Nephron progenitor cell (in vitro differentiated cells): Measurements from ENCODE around the gene EED.
"Not testable (repeated sequence)": the region's sequence is repeated elsewhere in the genome, so short reads cannot be mapped to it uniquely, and the experiment has no call there.

ENCODE experiments used
- DNase-seq: peaks from one replicate; pipeline ENCODE4 v3.0.0; 2021
- H3K27ac Mint-ChIP-seq: 2 replicates; pipeline ENCODE4 v1.8.0; 2021; ENCODE audit warnings: mild to moderate bottlenecking, moderate library complexity, mixed read lengths
- H3K27me3 Mint-ChIP-seq: 2 replicates; pipeline ENCODE4 v1.8.0; 2021; ENCODE audit warnings: mild to moderate bottlenecking, low read depth, mixed read lengths; ENCODE audit not compliant: poor library complexity
- H3K36me3 Mint-ChIP-seq: 2 replicates; pipeline ENCODE4 v1.8.0; 2021; ENCODE audit warnings: low read depth, mixed read lengths
- H3K4me1 Mint-ChIP-seq: 2 replicates; pipeline ENCODE4 v1.8.0; 2021; ENCODE audit warnings: mixed read lengths
- H3K4me3 Mint-ChIP-seq: 2 replicates; pipeline ENCODE4 v1.8.0; 2021; ENCODE audit warnings: mild to moderate bottlenecking, moderate library complexity, mixed read lengths
- H3K9me3 Mint-ChIP-seq: 2 replicates; pipeline ENCODE4 v1.8.0; 2021; ENCODE audit warnings: mild to moderate bottlenecking, moderate library complexity, mixed read lengths
- TF ChIP-seq, protein P1 (sequence below): fragments of 200-600 bp; sonication (generic); IDR thresholded peaks from 2 replicates; pipeline ENCODE4 v1.5.0; 2021; ENCODE audit warnings: antibody characterized with exemption

Gene EED

DNA sequence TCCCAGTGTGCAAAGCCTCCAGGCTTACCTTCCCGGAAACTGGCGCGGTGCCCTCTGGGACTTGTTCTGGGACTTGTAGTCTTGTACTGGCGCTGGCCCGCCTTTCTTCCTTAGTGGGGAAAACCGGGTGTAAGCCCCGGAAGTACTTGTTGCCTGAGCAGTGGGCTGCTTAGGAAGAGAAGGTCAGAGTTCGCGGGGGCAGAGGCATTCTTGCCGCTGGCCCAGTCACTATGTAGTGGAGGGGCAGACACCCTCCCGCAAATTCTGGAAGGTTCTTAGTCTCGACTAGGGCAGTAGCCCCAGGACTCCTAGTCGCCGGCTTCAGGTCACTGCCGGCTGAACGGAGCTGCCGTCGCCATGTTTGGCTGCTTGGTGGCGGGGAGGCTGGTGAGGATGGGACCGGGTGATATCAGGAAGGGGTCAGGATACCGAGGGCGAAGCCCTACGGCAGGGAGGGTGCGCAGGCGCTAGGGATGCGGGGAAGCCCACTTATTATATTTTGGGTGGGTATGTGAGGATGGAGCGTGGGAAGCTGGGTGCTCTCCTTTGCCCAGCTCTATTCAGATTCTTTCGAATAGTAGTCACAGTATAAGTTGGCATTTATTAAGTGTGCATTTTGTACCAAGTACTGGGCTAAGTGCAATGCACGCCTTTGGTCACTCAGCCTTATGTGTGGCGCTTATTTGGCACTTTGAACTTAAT is 57.7 kb downstream of the EED start, which contains the start of gene HIKESHI:
Gene HIKESHI, plus strand, starts transcription at position 149 of the 702 bp plus-strand sequence. Its CDS starts 209 bp downstream, at position 358.
- peaks cover 31% of the 10 kb centered on the region for H3K4me1 Mint-ChIP-seq
- H3K9me3 Mint-ChIP-seq: peaks cover 3% of the 10 kb centered on the region
- H3K36me3 Mint-ChIP-seq: peaks cover 15% of the 10 kb centered on the region
- TF ChIP-seq, protein P1, sequence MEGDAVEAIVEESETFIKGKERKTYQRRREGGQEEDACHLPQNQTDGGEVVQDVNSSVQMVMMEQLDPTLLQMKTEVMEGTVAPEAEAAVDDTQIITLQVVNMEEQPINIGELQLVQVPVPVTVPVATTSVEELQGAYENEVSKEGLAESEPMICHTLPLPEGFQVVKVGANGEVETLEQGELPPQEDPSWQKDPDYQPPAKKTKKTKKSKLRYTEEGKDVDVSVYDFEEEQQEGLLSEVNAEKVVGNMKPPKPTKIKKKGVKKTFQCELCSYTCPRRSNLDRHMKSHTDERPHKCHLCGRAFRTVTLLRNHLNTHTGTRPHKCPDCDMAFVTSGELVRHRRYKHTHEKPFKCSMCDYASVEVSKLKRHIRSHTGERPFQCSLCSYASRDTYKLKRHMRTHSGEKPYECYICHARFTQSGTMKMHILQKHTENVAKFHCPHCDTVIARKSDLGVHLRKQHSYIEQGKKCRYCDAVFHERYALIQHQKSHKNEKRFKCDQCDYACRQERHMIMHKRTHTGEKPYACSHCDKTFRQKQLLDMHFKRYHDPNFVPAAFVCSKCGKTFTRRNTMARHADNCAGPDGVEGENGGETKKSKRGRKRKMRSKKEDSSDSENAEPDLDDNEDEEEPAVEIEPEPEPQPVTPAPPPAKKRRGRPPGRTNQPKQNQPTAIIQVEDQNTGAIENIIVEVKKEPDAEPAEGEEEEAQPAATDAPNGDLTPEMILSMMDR: no peak
- peak within 1 kb of the TSS; percentile 99 for H3K27ac Mint-ChIP-seq
- H3K27me3 Mint-ChIP-seq: peaks cover 10% of the 10 kb centered on the region
- peak; percentile 89 for DNase-seq
- H3K4me3 Mint-ChIP-seq: peak within 1 kb of the TSS; percentile 100

DNA sequence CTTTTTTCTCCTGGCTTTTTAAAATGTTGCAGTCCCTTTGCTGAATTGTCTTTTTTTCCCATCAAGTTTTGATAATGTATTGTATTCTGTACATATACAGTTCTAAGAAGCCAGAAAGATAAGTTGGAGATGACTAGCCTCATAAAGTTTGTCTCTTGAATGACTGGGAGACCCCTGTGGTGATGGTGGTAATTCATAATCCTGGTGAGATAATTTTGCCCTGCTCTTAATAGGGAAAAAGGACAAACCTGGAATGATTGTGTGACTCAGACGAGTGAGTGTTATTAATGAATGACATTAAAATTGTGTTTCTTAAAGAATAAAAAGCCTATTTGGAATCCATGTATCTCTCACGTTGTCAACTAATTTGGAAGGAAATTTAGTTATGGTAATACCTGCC is 58.7 kb downstream of the EED start:
- TF ChIP-seq, protein P1: no peak
- peaks cover 31% of the 10 kb centered on the region for H3K4me1 Mint-ChIP-seq
- peaks cover 3% of the 10 kb centered on the region for H3K9me3 Mint-ChIP-seq
- H3K27me3 Mint-ChIP-seq: peaks cover 8% of the 10 kb centered on the region
- no peak for DNase-seq
- peaks cover 15% of the 10 kb centered on the region for H3K36me3 Mint-ChIP-seq
- peak overlapping the region; percentile 100 for H3K4me3 Mint-ChIP-seq
- no peak overlapping the region for H3K27ac Mint-ChIP-seq

DNA sequence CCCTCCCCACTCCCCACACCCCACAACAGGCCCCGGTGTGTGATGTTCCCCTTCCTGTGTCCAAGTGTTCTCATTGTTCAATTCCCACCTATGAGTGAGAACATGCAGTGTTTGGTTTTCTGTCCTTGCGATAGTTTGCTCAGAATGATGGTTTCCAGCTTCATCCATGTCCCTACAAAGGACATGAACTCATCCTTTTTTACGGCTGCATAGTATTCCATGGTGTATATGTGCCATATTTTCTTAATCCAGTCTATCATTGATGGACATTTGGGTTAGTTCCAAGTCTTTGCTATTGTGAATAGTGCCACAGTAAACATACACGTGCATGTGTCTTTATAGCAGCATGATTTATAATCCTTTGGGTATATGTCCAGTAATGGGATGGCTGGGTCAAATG is 64.2 kb downstream of the EED start:
- not testable (repeated sequence) for H3K27ac Mint-ChIP-seq, DNase-seq, H3K4me3 Mint-ChIP-seq, H3K4me1 Mint-ChIP-seq, H3K27me3 Mint-ChIP-seq
- H3K36me3 Mint-ChIP-seq: peaks cover 65% of the 10 kb centered on the region
- H3K9me3 Mint-ChIP-seq: peaks cover 35% of the 10 kb centered on the region

DNA sequence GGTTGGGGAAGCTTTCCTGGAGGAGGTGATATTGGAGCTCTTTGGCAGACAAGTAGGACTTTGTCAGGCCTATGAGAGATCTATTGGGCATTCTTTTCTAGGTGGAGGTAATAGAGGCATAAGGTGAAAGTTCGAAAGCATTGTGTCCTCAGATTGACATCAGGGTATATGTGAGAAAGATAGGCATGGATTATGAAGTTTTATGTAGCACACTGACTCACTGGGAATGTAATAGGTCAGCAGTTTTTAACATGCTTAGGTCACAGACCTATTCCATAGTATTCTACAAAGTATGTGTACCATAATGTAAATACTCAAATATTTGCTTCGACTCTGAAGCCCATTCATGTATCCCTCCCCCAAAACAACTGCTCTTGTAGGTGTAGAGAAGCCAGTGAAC is 69.2 kb downstream of the EED start:
- H3K27ac Mint-ChIP-seq: no peak overlapping the region
- peaks cover 91% of the 10 kb centered on the region for H3K36me3 Mint-ChIP-seq
- peaks cover 30% of the 10 kb centered on the region for H3K9me3 Mint-ChIP-seq
- no peak overlapping the region for H3K4me3 Mint-ChIP-seq
- H3K4me1 Mint-ChIP-seq: no peaks in the 10 kb centered on the region
- H3K27me3 Mint-ChIP-seq: no peaks in the 10 kb centered on the region
- DNase-seq: no peak
- TF ChIP-seq, protein P1: no peak

DNA sequence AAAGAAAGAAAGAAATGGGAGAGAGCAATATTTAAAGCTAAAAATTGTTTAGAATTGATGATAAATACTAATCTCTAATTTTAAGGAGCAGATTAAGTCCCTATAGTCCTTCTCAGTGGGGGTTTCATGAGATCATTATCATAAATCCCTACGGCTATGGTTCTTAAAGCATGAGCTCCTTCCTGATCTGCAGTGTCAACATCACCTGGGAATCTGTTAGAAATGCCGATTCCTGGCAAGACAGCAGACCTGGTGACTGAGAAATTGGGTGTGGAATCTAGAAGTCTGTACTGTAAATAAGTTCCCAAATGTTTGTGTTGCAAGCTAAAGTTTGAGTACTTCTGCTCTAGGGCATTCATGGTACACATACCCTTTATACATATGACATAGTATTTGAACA is 70.1 kb downstream of the EED start:
- peaks cover 24% of the 10 kb centered on the region for H3K9me3 Mint-ChIP-seq
- TF ChIP-seq, protein P1: no peak
- no peaks in the 10 kb centered on the region for H3K4me1 Mint-ChIP-seq
- H3K36me3 Mint-ChIP-seq: peaks cover 90% of the 10 kb centered on the region
- no peaks in the 10 kb centered on the region for H3K27me3 Mint-ChIP-seq
- no peak for DNase-seq
- no peak overlapping the region for H3K27ac Mint-ChIP-seq
- no peak overlapping the region for H3K4me3 Mint-ChIP-seq
